ENCODE results near the gene TKFC.

DNA sequence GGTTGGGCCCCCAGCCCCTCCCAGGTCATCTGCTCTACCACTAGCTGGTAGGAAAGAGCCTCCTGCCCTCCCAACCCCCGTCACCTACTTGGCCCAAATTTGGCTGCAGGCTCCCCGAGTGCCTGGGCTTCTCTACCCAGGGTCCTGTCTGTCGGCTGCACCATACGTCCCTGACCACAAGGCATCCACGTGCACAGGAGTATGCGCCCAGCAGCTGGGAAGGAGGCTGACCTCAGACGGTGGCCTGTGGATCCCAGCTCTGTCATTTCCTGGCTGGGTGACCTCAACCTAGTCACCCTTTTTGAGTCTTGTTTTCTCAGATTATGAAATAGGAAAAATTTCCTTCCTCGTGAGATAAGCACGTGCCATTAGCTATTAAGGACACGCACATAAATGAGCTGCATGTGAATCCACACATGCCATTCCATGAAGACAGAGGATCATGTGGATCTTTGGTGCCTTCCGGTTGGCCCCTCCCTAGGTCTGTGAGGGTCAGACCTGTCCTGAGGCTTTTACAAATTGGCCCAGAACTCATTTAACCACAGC is 15.0 kb downstream of the TKFC start:
- TF ChIP-seq, protein P1, sequence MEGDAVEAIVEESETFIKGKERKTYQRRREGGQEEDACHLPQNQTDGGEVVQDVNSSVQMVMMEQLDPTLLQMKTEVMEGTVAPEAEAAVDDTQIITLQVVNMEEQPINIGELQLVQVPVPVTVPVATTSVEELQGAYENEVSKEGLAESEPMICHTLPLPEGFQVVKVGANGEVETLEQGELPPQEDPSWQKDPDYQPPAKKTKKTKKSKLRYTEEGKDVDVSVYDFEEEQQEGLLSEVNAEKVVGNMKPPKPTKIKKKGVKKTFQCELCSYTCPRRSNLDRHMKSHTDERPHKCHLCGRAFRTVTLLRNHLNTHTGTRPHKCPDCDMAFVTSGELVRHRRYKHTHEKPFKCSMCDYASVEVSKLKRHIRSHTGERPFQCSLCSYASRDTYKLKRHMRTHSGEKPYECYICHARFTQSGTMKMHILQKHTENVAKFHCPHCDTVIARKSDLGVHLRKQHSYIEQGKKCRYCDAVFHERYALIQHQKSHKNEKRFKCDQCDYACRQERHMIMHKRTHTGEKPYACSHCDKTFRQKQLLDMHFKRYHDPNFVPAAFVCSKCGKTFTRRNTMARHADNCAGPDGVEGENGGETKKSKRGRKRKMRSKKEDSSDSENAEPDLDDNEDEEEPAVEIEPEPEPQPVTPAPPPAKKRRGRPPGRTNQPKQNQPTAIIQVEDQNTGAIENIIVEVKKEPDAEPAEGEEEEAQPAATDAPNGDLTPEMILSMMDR (IDR thresholded peaks at IDR 0.05), result no peak
- no peak; the same call in 1 of the 2 replicates for TF ChIP-seq POLR2AphosphoS5 (IDR thresholded peaks at IDR 0.05; ENCODE audit: low read depth, low read length)
- TF ChIP-seq, protein P2, sequence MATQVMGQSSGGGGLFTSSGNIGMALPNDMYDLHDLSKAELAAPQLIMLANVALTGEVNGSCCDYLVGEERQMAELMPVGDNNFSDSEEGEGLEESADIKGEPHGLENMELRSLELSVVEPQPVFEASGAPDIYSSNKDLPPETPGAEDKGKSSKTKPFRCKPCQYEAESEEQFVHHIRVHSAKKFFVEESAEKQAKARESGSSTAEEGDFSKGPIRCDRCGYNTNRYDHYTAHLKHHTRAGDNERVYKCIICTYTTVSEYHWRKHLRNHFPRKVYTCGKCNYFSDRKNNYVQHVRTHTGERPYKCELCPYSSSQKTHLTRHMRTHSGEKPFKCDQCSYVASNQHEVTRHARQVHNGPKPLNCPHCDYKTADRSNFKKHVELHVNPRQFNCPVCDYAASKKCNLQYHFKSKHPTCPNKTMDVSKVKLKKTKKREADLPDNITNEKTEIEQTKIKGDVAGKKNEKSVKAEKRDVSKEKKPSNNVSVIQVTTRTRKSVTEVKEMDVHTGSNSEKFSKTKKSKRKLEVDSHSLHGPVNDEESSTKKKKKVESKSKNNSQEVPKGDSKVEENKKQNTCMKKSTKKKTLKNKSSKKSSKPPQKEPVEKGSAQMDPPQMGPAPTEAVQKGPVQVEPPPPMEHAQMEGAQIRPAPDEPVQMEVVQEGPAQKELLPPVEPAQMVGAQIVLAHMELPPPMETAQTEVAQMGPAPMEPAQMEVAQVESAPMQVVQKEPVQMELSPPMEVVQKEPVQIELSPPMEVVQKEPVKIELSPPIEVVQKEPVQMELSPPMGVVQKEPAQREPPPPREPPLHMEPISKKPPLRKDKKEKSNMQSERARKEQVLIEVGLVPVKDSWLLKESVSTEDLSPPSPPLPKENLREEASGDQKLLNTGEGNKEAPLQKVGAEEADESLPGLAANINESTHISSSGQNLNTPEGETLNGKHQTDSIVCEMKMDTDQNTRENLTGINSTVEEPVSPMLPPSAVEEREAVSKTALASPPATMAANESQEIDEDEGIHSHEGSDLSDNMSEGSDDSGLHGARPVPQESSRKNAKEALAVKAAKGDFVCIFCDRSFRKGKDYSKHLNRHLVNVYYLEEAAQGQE (IDR thresholded peaks at IDR 0.05; ENCODE audit: insufficient read depth in 1 of 2, low read depth in 2 of 2, low read length in 1 of 2), result no peak
- no peak for TF ChIP-seq TCF7L2 (IDR thresholded peaks at IDR 0.05; ENCODE audit: low read depth, low read length)
- TF ChIP-seq SIN3A (IDR thresholded peaks at IDR 0.05; ENCODE audit: borderline replicate concordance, insufficient read depth, low read depth, low read length), result no peak
